Peyer's patch (tissue), 4 donors: Measurements from ENCODE around the gene PGLYRP1. TPM values are rescaled to one million over a fixed set of nuclear protein-coding genes. Genes with fewer than 3 reads are reported as not detected.
A peak's percentile ranks its signal among the peaks of the same experiment; 100 is the strongest.

ENCODE experiments used
- DNase-seq, 3 donors: peaks; one replicate each; pipeline ENCODE4 v3.0.0-alpha.2; 2017 to 2019
- H3K27ac ChIP-seq, 4 donors: fragments of 200-600 bp; sonication (generic); one replicate each; pipeline ENCODE4 v1.5.1; 2016 to 2019
- H3K27me3 ChIP-seq, 2 donors: fragments of 200-600 bp; sonication (generic); one replicate each; pipeline ENCODE4 v1.5.1; 2019
- H3K36me3 ChIP-seq, 3 donors: fragments of 200-600 bp; sonication (generic); one replicate each; pipeline ENCODE4 v1.5.1; 2016 to 2019
- H3K4me1 ChIP-seq, 4 donors: fragments of 200-600 bp; sonication (generic); one replicate each; pipeline ENCODE4 v1.5.1; 2016 to 2019
- H3K4me3 ChIP-seq, 4 donors: fragments of 200-600 bp; sonication (generic); 1 replicate in 3 of 4; 2 replicates in 1 of 4; pipeline ENCODE4 v1.5.1; 2016 to 2019; ENCODE audit warnings: mild to moderate bottlenecking in 1 of 4
- H3K9me3 ChIP-seq, 4 donors: fragments of 200-600 bp; sonication (generic); one replicate each; pipeline ENCODE4 v1.5.1; 2016 to 2019; ENCODE audit warnings: mild to moderate bottlenecking in 1 of 4
- CTCF ChIP-seq, 6 experiments: fragments of 450-650 bp in 4 of 6; fragments of 200-600 bp in 2 of 6; sonication (generic) in 1 of 6; IDR thresholded peaks; one replicate each; pipeline ENCODE4 v1.5.1; 2017 to 2019; ENCODE audit warnings: antibody characterized with exemption in 6 of 6, mild to moderate bottlenecking in 3 of 6, moderate library complexity in 1 of 6
- POLR2A ChIP-seq, 2 donors: fragments of 450-650 bp; IDR thresholded peaks; one replicate each; pipeline ENCODE4 v1.5.1; 2017; ENCODE audit warnings: antibody characterized with exemption in 2 of 2, mild to moderate bottlenecking in 2 of 2, moderate library complexity in 2 of 2
- total RNA-seq, 4 donors: library from RNA; depleted of rRNA; stranded (reverse); fragments of >200 nt; gene quantifications; one replicate each; pipeline ENCODE4 v1.1.0, GENCODE V29; 2016

The PGLYRP1 gene
- total RNA-seq, 4 donors from 2014 or later, result not detected

DNA sequence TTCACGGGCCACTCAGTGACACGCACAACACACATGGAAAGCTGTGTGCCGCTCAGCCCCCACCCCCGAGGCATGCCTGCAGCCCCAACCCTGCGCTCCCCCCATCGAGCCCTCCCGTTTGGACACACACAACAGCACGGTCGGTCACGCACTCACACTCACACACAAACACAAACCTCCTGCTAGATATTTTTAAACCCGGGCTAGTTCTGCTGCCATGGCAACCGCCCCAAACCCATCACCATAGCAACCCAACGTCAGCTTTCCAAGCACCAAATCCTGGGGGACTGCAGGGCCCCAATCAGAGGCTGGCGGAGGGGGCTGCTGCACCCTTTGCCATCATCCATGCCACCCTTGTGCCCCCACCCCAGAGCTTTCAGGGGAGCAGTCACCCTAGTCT is 46.7 kb downstream of the PGLYRP1 start:
- no peak for TF ChIP-seq POLR2A (IDR thresholded peaks at IDR 0.05)
- TF ChIP-seq CTCF (IDR thresholded peaks at IDR 0.05), result no peak
- peaks cover 0 to 31% of the 10 kb centered on the region in 2 donors for H3K27me3 ChIP-seq
- no peak for DNase-seq
- H3K27ac ChIP-seq, result no peak overlapping the region
- no peaks in the 10 kb centered on the region for H3K36me3 ChIP-seq
- H3K4me3 ChIP-seq, result no peak overlapping the region
- H3K4me1 ChIP-seq, result peaks cover 0 to 6% (median 0%) of the 10 kb centered on the region in 4 donors
- H3K9me3 ChIP-seq, result peaks cover 0 to 5% (median 0%) of the 10 kb centered on the region in 4 donors

GRCh38 chr19:45975306-45976070 is 47.4 kb downstream of the PGLYRP1 start:
- Histone ChIP-seq H3K36me3 (no peaks in the 10 kb centered on the region), H3K27me3 (peaks cover 0 to 31% of the 10 kb centered on the region in 2 donors), H3K9me3 (peaks cover 0 to 5% (median 0%) of the 10 kb centered on the region in 4 donors), H3K4me3 (no peak overlapping the region), H3K4me1 (peaks cover 0 to 6% (median 0%) of the 10 kb centered on the region in 4 donors), H3K27ac (no peak overlapping the region)
- no peak for DNase-seq
- no peak for TF ChIP-seq CTCF (IDR thresholded peaks at IDR 0.05)
- TF ChIP-seq POLR2A (IDR thresholded peaks at IDR 0.05), result no peak

DNA sequence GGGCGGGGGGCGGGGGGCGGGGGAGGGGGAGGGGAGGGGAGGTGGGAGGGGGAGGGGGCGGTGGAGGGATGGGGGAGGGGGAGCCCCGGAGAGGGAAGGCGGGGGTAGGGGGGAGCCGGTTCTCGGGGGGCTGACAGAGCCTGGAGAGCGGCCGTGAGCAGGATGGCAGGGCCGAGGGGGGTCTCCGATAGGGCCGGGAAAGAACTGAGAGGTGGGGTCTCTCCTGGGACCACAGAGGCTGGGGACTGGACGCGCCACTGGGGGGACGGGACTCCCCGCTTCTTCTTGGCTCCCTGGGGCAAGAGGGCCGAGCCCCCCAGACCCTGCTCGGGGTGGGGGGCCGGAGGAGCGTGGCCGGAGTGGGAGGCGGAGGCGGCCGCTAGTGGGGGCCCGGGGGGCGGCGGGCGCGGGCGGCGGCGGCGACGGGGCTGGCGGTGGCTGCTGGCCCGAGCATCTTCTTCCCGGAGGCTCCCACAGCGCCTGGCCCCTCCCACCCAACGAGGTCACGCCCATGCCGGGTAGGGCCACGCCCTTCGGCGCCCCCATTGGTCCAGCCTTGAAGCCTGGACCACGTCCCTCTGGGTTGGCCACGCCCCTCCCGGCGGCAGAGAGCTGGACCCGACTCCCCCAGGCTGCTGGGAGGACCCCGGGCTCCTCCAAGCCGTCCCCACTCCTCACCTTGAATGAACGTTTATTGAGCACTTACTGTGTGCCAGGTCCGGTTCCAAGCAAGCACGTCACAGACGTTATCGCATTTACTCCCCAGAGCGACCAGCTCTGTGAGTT is 49.1 kb downstream of the PGLYRP1 start, which contains the start of gene NOVA2:
Gene NOVA2, minus strand, starts transcription at position 313 of the 786 bp plus-strand sequence. CDS start 514 bp downstream, outside the sequence.
- Histone ChIP-seq H3K4me1 (peaks cover 0 to 6% (median 0%) of the 10 kb centered on the region in 4 donors), H3K4me3 (peak within 1 kb of the TSS in 3 of 4 donors; percentile 20 to 43 (median 39)), H3K27ac (peak within 1 kb of the TSS in 2 of 4 donors; percentile 28 to 30), H3K36me3 (no peaks in the 10 kb centered on the region), H3K27me3 (peaks cover 0 to 31% of the 10 kb centered on the region in 2 donors), H3K9me3 (peaks cover 0 to 5% (median 0%) of the 10 kb centered on the region in 4 donors)
- peak in 2 of 3 donors; percentile 62 to 63 for DNase-seq
- TF ChIP-seq POLR2A (IDR thresholded peaks at IDR 0.05) (no peak), CTCF (IDR thresholded peaks at IDR 0.05) (no peak)

DNA sequence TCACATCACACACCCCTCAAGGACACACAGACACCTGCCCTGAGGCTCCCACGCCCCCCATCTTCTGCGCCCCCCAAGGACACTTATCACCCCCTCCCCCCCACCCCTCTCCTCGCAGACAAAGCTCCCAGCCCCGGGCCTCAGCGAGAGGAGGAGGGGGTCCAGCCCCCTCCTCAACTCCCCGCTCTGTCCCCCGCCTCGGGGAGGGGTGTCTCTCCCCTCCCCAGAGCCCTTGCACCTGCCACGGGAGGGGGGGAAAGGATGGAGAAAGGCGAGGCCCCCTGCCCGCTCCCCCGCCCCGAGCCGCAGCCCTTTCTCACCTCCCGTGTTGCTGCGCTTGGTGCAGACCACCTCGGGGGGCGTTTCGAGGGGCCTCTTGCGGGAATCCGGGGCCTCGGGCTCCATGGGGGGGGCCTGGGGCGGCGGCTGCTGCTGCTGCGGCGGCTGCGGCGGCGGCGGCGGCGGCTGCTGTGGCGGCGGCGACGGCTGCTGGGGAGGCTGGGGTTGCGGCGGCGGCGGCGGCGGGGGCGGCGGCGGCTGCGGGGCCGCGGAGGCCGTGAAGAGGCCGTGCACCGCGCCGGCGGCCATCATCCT is 49.8 kb downstream of the PGLYRP1 start:
- H3K4me3 ChIP-seq, result peak overlapping the region in 2 of 4 donors; percentile 36 to 43
- peaks cover 0 to 31% of the 10 kb centered on the region in 2 donors for H3K27me3 ChIP-seq
- H3K27ac ChIP-seq, result peak overlapping the region in 2 of 4 donors; percentile 18 to 30
- no peak for DNase-seq
- H3K4me1 ChIP-seq, result peaks cover 0 to 6% (median 0%) of the 10 kb centered on the region in 4 donors
- TF ChIP-seq CTCF (IDR thresholded peaks at IDR 0.05) (no peak), POLR2A (IDR thresholded peaks at IDR 0.05) (no peak)
- no peaks in the 10 kb centered on the region for H3K36me3 ChIP-seq
- H3K9me3 ChIP-seq, result peaks cover 0 to 5% (median 0%) of the 10 kb centered on the region in 4 donors
